ENCODE measurements around the gene ULK4.
"Not testable (repeated sequence)": the region's sequence is repeated elsewhere in the genome, so short reads cannot be mapped to it uniquely, and the experiment has no call there.

ULK4 gene

GRCh38 chr3:41749988-41750387 lies 211.9 kb downstream of the ULK4 start:
- no peak for DNase-seq

GRCh38 chr3:41746215-41746614 lies 215.7 kb downstream of the ULK4 start:
- no peak for DNase-seq

- DNase-seq = no peak
These were observed 219.8 kb downstream of the ULK4 start for GRCh38 chr3:41742121-41742520.

- no peak for DNase-seq
These were observed 221.5 kb downstream of the ULK4 start for GRCh38 chr3:41740374-41740886.

- no peak for DNase-seq
These were observed 235.0 kb downstream of the ULK4 start for GRCh38 chr3:41726891-41727290.

- DNase-seq = no peak
These were observed 244.3 kb downstream of the ULK4 start for GRCh38 chr3:41717641-41718040.

GRCh38 chr3:41716471-41716870 lies 245.4 kb downstream of the ULK4 start:
- no peak for DNase-seq

GRCh38 chr3:41715376-41715775 lies 246.5 kb downstream of the ULK4 start:
- DNase-seq = no peak

GRCh38 chr3:41711651-41712050 lies 250.3 kb downstream of the ULK4 start:
- no peak for DNase-seq

- no peak for DNase-seq
These were observed 251.1 kb downstream of the ULK4 start for GRCh38 chr3:41710646-41711388.

- not testable (repeated sequence) for DNase-seq
These were observed 252.7 kb downstream of the ULK4 start for GRCh38 chr3:41709213-41709612.

- DNase-seq = no peak
These were observed 253.7 kb downstream of the ULK4 start for GRCh38 chr3:41708176-41708575.

- DNase-seq = no peak
These were observed 256.0 kb downstream of the ULK4 start for GRCh38 chr3:41705893-41706292.

GRCh38 chr3:41701191-41701698 lies 260.7 kb downstream of the ULK4 start:
- DNase-seq = no peak

GRCh38 chr3:41700155-41700554 lies 261.7 kb downstream of the ULK4 start:
- DNase-seq = no peak

GRCh38 chr3:41698898-41699297 lies 263.0 kb downstream of the ULK4 start:
- DNase-seq = no peak

GRCh38 chr3:41697702-41698101 lies 264.2 kb downstream of the ULK4 start:
- DNase-seq = no peak

- DNase-seq = not testable (repeated sequence)
These were observed 266.1 kb downstream of the ULK4 start for GRCh38 chr3:41695806-41696205.

- no peak for DNase-seq
These were observed 268.1 kb downstream of the ULK4 start for GRCh38 chr3:41693799-41694198.

- DNase-seq = no peak
These were observed 270.9 kb downstream of the ULK4 start for GRCh38 chr3:41690766-41691563.

- no peak for DNase-seq
These were observed 273.1 kb downstream of the ULK4 start for GRCh38 chr3:41688595-41689380.

GRCh38 chr3:41684797-41685735 lies 276.8 kb downstream of the ULK4 start:
- no peak for DNase-seq
